ENCODE data around the gene ZNF341.

DNA sequence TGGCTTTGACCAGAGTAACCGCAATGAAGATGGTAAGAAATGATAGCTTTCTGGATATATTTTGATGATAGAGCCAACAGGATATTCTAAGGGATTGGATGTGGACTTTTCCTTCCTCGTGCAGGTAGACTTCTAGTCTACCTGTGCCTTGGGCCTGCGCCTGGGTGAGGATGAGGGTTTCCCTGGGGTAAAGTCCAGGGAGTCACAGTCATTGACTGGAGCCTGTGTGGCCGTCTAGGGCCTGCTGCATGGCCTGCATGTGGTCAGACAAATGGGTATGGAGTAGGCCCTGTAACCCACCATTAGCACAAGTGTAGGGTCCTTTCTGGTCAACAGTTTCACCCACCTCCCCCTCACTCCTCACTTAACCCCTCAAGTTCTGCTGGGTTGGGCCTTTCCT is 66.6 kb downstream of the ZNF341 start:
- TF ChIP-seq, protein P1, sequence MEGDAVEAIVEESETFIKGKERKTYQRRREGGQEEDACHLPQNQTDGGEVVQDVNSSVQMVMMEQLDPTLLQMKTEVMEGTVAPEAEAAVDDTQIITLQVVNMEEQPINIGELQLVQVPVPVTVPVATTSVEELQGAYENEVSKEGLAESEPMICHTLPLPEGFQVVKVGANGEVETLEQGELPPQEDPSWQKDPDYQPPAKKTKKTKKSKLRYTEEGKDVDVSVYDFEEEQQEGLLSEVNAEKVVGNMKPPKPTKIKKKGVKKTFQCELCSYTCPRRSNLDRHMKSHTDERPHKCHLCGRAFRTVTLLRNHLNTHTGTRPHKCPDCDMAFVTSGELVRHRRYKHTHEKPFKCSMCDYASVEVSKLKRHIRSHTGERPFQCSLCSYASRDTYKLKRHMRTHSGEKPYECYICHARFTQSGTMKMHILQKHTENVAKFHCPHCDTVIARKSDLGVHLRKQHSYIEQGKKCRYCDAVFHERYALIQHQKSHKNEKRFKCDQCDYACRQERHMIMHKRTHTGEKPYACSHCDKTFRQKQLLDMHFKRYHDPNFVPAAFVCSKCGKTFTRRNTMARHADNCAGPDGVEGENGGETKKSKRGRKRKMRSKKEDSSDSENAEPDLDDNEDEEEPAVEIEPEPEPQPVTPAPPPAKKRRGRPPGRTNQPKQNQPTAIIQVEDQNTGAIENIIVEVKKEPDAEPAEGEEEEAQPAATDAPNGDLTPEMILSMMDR (IDR thresholded peaks at IDR 0.05; ENCODE audit: low read length), result no peak
- TF ChIP-seq EZH2phosphoT487 (IDR thresholded peaks at IDR 0.05; ENCODE audit: low read length) (no peak), EZH2 (optimal IDR thresholded peaks at IDR 0.05; ENCODE audit: low read depth, low read length) (no peak)

Measured in MM.1S (cell line).